HL-60 (cell line): ENCODE results near the gene SDK1.

Experiments
- GABPA ChIP-seq: IDR thresholded peaks from 2 replicates; pipeline ENCODE4 v1.6.1; 2012; ENCODE audit warnings: low read depth
- POLR2AphosphoS5 ChIP-seq: IDR thresholded peaks from 2 replicates; pipeline ENCODE4 v1.6.1; 2012; ENCODE audit warnings: low read depth
- TF ChIP-seq, protein P1 (sequence below): IDR thresholded peaks from 2 replicates; pipeline ENCODE4 v1.6.1; 2012; ENCODE audit warnings: low read depth; ENCODE audit not compliant: insufficient replicate concordance
- TF ChIP-seq, protein P2 (sequence below): IDR thresholded peaks from one replicate; pipeline ENCODE4 v1.5.1; 2011; ENCODE audit warnings: low read length, control low read depth, inconsistent platforms; ENCODE audit not compliant: insufficient read depth

DNA sequence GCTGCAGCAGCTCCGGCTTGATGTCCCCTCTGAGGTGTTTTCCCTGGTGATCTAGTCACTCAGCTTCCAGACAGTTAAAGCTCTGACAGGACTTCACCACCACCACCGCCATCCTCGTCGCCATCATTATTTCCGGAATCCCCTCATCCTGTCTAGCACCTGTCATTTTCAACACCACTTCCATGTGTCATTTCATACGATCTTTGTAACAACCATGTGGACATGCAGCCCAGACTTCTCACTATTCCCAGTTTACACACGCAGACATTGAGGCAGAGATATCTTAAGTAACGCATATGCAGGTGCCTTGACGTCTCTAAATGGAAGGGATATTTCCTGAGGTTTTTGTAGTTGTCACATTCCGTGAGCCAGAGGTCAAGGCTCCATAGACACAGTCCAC lies 850.5 kb downstream of the SDK1 start:
- TF ChIP-seq POLR2AphosphoS5, result no peak
- TF ChIP-seq, protein P1, sequence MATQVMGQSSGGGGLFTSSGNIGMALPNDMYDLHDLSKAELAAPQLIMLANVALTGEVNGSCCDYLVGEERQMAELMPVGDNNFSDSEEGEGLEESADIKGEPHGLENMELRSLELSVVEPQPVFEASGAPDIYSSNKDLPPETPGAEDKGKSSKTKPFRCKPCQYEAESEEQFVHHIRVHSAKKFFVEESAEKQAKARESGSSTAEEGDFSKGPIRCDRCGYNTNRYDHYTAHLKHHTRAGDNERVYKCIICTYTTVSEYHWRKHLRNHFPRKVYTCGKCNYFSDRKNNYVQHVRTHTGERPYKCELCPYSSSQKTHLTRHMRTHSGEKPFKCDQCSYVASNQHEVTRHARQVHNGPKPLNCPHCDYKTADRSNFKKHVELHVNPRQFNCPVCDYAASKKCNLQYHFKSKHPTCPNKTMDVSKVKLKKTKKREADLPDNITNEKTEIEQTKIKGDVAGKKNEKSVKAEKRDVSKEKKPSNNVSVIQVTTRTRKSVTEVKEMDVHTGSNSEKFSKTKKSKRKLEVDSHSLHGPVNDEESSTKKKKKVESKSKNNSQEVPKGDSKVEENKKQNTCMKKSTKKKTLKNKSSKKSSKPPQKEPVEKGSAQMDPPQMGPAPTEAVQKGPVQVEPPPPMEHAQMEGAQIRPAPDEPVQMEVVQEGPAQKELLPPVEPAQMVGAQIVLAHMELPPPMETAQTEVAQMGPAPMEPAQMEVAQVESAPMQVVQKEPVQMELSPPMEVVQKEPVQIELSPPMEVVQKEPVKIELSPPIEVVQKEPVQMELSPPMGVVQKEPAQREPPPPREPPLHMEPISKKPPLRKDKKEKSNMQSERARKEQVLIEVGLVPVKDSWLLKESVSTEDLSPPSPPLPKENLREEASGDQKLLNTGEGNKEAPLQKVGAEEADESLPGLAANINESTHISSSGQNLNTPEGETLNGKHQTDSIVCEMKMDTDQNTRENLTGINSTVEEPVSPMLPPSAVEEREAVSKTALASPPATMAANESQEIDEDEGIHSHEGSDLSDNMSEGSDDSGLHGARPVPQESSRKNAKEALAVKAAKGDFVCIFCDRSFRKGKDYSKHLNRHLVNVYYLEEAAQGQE, result no peak
- TF ChIP-seq, protein P2, sequence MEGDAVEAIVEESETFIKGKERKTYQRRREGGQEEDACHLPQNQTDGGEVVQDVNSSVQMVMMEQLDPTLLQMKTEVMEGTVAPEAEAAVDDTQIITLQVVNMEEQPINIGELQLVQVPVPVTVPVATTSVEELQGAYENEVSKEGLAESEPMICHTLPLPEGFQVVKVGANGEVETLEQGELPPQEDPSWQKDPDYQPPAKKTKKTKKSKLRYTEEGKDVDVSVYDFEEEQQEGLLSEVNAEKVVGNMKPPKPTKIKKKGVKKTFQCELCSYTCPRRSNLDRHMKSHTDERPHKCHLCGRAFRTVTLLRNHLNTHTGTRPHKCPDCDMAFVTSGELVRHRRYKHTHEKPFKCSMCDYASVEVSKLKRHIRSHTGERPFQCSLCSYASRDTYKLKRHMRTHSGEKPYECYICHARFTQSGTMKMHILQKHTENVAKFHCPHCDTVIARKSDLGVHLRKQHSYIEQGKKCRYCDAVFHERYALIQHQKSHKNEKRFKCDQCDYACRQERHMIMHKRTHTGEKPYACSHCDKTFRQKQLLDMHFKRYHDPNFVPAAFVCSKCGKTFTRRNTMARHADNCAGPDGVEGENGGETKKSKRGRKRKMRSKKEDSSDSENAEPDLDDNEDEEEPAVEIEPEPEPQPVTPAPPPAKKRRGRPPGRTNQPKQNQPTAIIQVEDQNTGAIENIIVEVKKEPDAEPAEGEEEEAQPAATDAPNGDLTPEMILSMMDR, result no peak
- no peak for TF ChIP-seq GABPA
